ENCODE measurements around the gene SPTBN4.
"Not testable (repeated sequence)": the region's sequence is repeated elsewhere in the genome, so short reads cannot be mapped to it uniquely, and the experiment has no call there.

SPTBN4 gene

GRCh38 chr19:40621966-40622772, 155.4 kb downstream of the SPTBN4 start:
- DNase-seq, result no peak

GRCh38 chr19:40622773-40623075, 155.9 kb downstream of the SPTBN4 start:
- DNase-seq, result no peak

GRCh38 chr19:40623403-40624251, 156.8 kb downstream of the SPTBN4 start:
- peak; percentile 88 for DNase-seq

GRCh38 chr19:40624369-40625153, 157.8 kb downstream of the SPTBN4 start:
- DNase-seq, result not testable (repeated sequence)

GRCh38 chr19:40625406-40626120, 158.8 kb downstream of the SPTBN4 start:
- DNase-seq, result no peak

Data from DMS153 (cell line).